DMS53 (cell line): ENCODE results near the gene MID2.
"Not testable (repeated sequence)": the region's sequence is repeated elsewhere in the genome, so short reads cannot be mapped to it uniquely, and the experiment has no call there.

Experiments
- DNase-seq: peaks from one replicate; lab custom pipeline; 2025; lab: John Stamatoyannopoulos, UW

MID2 gene

GRCh38 chrX:107940095-107940494, 114.4 kb downstream of the MID2 start:
- DNase-seq: no peak

GRCh38 chrX:107955337-107955736, 129.7 kb downstream of the MID2 start:
- not testable (repeated sequence) for DNase-seq

GRCh38 chrX:107968623-107969022, 143.0 kb downstream of the MID2 start:
- DNase-seq: no peak

- no peak for DNase-seq
Observed at GRCh38 chrX:107970073-107970472, 144.4 kb downstream of the MID2 start.

GRCh38 chrX:107971636-107972035, 146.0 kb downstream of the MID2 start:
- DNase-seq: no peak
